GM19351 (cell line): ENCODE results near the gene OR4C6.
A peak's percentile ranks its signal among the peaks of the same experiment; 100 is the strongest.

Experiments used
- ATAC-seq: cut with Tn5 transposase; IDR thresholded peaks from one replicate; pipeline ENCODE4 v1.9.1; 2021; ENCODE audit warnings: mild to moderate bottlenecking, moderate library complexity; ENCODE audit not compliant: unreplicated experiment

Gene OR4C6

DNA sequence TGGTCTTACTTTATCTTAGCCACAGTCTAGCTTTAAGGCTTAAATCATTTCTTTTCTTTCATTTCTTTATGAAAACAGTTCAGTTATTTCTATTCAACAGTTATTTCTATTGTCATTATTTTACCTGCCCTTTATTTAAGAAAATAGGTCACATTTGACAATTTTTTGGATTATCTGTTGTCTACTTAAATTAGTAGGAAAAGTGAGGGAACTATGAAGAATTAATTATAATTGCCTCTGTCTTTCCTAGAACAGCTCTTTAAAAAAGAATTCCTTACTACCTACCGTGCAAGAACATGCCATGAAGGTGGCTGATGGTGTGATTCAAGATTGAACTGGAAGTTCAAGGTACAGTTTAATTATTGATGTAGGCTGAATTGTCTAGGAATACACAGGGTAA lies at the start of gene OR4C6:
TSS of gene OR4C6 (plus strand) at position 301 of the 400 bp plus-strand sequence. CDS start 2,966 bp downstream, outside the sequence.
- ATAC-seq, result no peak

GRCh38 chr11:55624531-55624930 lies 37.5 kb upstream of the OR4C6 start:
- no peak for ATAC-seq

- no peak for ATAC-seq
Observed at GRCh38 chr11:55634813-55635212, 27.2 kb upstream of the OR4C6 start, which contains the start of gene OR4P4. OR4P4 (plus strand) TSS chr11:55635113.

DNA sequence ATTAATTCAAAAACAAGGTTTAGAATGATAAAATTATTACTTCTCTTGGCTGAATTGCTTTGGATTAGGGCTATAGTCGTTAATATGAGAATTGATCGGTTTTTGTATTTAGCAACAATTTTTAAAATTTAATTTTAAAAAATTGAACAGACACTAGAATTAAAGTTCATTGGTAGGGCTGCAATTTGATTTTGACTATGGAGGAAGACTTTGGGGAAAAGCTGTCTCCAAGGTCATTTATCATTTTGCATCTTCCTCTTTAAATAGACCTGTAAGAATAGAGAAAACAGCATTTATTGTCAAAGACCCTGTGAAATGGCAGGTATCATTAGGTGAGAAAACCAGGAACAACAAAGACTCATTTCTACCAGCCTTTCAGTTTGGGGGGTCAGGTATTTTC lies 14.0 kb upstream of the OR4C6 start, which contains the start of gene OR4S2:
TSS of gene OR4S2 (plus strand) at position 301 of the 400 bp plus-strand sequence. CDS start 2,577 bp downstream, outside the sequence.
- no peak for ATAC-seq

DNA sequence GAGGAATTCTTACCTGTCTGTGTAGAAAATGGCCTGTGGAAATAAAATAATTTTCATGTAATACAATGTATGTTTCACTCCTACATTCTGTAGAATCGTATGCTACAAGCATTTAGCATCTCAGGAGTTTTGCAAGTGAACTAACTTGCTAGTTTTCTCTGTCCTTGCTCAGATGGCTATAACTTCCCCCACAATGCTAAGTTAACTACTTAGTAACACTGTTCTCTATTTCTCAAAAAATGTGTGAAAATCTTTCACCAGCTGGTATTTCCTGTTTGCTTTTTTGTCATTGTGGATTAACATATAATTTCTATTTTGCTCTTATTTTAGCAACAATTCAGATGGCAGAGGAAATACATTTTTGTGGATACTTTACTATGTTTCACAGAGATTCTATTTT lies 9.4 kb upstream of the OR4C6 start:
- ATAC-seq, result no peak

DNA sequence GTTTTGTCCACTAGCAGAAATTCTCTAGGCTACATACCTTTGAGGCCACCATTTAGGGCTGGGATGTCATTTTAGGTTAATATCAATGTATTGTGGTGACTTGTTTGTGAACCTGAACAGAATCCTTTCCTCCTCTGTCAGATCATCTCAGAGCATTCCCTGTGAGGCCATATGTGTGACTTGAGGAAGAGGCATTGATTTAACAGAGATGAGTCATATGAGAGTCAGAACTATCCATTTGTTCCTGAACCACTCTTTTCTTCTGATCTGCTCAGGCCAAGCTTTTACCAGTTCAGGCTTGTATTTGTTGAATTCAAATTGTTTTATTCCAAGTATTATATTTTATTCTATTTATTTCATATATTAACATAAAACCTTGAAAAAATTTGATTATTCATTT lies 6.9 kb upstream of the OR4C6 start:
- no peak for ATAC-seq

DNA sequence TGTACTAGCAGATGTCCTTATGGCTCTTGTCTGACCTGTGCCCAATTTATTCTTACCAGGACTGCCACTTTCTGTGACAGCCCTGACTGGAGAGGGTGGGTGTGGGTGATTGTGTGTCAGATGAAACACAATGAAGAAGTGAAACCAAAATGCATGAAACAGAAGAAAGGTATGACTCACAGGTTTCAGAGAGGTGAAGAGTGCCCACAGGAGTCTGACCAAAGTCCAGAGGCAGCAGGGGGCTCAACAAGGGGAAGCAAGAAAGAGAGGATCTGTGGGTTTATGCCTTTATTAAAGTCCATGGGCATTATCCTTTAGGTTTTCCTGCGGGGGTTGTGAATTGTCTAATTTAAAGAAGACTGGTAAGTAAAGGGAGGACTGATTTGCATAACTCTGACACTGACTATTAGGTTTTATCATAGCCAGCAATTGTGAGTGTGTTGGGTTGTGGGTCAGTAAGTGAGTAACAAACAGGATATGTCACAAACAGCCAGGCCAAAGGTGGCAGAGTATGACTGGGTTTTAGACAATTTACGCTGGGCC lies 3.9 kb upstream of the OR4C6 start:
- peak; percentile 93 for ATAC-seq

DNA sequence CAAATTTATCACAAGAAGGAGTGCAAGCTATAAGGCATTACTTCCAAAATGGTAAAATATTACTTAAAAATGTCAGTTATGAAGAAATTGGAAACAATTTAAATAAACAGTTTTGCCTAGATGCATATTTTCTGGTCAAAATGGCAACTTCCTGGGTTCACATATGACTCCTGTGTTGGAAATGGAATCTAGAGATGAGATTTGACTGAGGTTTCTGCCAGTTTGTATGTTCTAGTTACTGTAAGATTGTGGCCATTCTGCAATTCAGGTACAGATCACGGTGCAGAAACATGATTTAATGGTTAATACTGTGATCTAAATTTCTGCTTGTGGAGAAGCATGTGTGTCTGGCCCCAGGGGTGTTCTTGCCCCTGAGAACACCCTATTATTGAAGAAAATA lies 3.4 kb upstream of the OR4C6 start:
- ATAC-seq, result peak; percentile 27

DNA sequence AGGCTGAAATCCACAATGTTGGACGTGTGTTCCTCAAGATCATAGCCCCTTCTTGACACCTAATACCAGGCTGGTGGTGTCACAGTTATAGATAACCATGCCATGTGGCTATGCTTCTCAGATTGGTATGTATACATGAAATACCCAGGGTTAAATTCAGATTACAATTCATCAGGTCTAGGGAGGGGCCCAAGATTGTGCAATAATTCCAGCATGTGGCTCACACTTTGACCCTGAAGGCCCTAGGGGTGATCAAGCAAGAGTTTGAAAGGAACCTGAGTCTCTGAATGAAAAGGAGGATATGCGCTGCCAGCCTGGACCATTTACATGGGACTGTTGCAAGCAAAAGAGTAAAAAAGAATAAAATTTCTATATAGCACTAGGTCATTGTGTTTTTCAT lies 7.4 kb downstream of the OR4C6 start:
- ATAC-seq, result no peak

DNA sequence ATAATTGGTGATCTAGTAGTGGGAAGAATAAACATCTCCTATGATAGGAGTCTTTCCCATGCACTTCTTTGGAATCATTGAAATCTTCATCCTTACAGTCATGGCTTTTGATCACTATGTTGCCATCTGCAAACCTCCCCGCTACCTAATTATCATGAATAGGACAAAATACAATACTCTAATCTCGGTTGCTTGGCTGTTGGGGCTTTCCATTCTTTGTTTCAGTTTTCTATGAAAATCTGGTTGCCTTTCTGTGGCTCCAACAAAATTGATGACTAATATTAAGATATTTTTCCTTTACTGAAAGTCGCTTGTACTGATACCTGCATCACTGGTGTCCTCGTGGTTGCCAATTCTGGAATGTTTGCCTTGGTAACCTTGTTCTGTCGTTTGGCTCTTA lies 11.9 kb downstream of the OR4C6 start:
- ATAC-seq, result no peak

- ATAC-seq, result peak; percentile 98
Observed at GRCh38 chr11:55697817-55698216, 35.8 kb downstream of the OR4C6 start.

- ATAC-seq, result no peak
Observed at GRCh38 chr11:55701429-55701828, 39.4 kb downstream of the OR4C6 start.

DNA sequence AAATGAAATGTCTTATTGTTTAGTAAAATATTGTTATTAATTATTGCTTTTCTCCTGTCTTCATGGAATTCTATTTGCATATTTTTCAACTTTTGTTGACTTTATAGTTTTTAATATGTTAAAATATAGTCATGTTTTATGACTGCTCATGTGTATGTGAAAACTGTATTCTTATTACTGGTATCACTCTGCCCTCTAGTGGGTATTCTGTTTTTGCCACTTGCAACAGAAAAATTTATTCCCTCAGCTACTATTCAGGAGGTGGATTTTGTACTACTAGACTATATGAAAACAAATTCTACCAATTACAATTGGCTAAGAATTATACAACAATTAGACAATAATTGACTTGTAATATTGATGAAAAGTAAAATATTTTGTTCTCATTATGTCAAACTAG lies 45.0 kb downstream of the OR4C6 start:
- ATAC-seq, result no peak

GRCh38 chr11:55714982-55715888 lies 53.2 kb downstream of the OR4C6 start:
- ATAC-seq, result no peak
